HepG2 (cell line): ENCODE results near the gene AGER. TPM values are rescaled to one million over a fixed set of nuclear protein-coding genes. Genes with fewer than 3 reads are reported as not detected.

ENCODE experiments used
- DR1 ChIP-seq: sonication (generic); formaldehyde crosslinking; IDR thresholded peaks from 2 replicates; pipeline ENCODE4 v1.8.0; 2021; ENCODE audit warnings: mild to moderate bottlenecking, missing genetic modification reagents, inconsistent platforms
- ETV5 ChIP-seq: IDR thresholded peaks from 2 replicates; pipeline ENCODE4 v1.6.1; 2018; ENCODE audit warnings: missing biosample characterization, missing genetic modification reagents, inconsistent platforms, borderline replicate concordance
- MBD4 ChIP-seq: IDR thresholded peaks from 2 replicates; pipeline ENCODE4 v1.6.1; 2012; ENCODE audit warnings: low read length, inconsistent platforms, borderline replicate concordance
- ONECUT2 ChIP-seq: sonication (generic); formaldehyde crosslinking; IDR thresholded peaks from 2 replicates; pipeline ENCODE4 v1.4.0; 2020; ENCODE audit warnings: missing genetic modification reagents
- RAD21 ChIP-seq: fragments of 450-650 bp; formaldehyde crosslinking; IDR thresholded peaks from 2 replicates; pipeline ENCODE4 v1.5.0; 2020; ENCODE audit warnings: mild to moderate bottlenecking
- SAFB2 ChIP-seq: sonication (generic); formaldehyde crosslinking; IDR thresholded peaks from 2 replicates; pipeline ENCODE4 v1.5.1; 2020; ENCODE audit warnings: missing genetic modification reagents, low read depth, mild to moderate bottlenecking, borderline replicate concordance
- ZNF180 ChIP-seq: sonication (generic); formaldehyde crosslinking; IDR thresholded peaks from 2 replicates; pipeline ENCODE4 v1.4.0; 2020; ENCODE audit warnings: low read depth, missing genetic modification reagents, borderline replicate concordance
- ZNF20 ChIP-seq: sonication (generic); formaldehyde crosslinking; IDR thresholded peaks from 2 replicates; pipeline ENCODE4 v1.4.0; 2020; ENCODE audit warnings: mild to moderate bottlenecking, moderate library complexity, missing genetic modification reagents
- ZNF432 ChIP-seq: sonication (generic); formaldehyde crosslinking; IDR thresholded peaks from 2 replicates; pipeline ENCODE4 v1.5.0; 2020; ENCODE audit warnings: missing genetic modification reagents, mild to moderate bottlenecking, borderline replicate concordance
- polyA plus RNA-seq, 8 experiments: library from polyadenylated mRNA; depleted of rRNA in 3 of 8; stranded (reverse) in 7 of 8; unstranded in 1 of 8; fragments of >200 nt; fragmentation: Illumina TruSeq in 4 of 8; extraction: Trizol in 4 of 8; gene quantifications; 2 replicates each; pipeline versions ENCODE4 v1.2.1 to v1.2.3, GENCODE V29; 2011 to 2016; ENCODE audit warnings: low read depth in 4 of 8, missing spikeins in 1 of 8, mixed read lengths in 1 of 8; ENCODE audit not compliant: insufficient read depth in 1 of 8
- total RNA-seq, 5 experiments: library from RNA; depleted of rRNA; stranded (reverse); fragments of >200 nt; fragmentation: Illumina TruSeq; extraction: Trizol; gene quantifications; 2 replicates each; pipeline ENCODE4 v1.2.3, GENCODE V29; 2016; ENCODE audit warnings: low read depth in 1 of 5
- TF ChIP-seq, protein P1 (sequence below): sonication (generic); formaldehyde crosslinking; conservative IDR thresholded peaks from 2 replicates; pipeline ENCODE4 v1.4.0; 2020; ENCODE audit warnings: missing genetic modification reagents
- TF ChIP-seq, protein P2 (sequence below): IDR thresholded peaks from 2 replicates; pipeline ENCODE4 v1.6.1; 2016; ENCODE audit warnings: low read depth, missing genetic modification reagents, missing compliant biosample characterization
- TF ChIP-seq, protein P3 (sequence below): sonication (generic); formaldehyde crosslinking; IDR thresholded peaks from 2 replicates; pipeline ENCODE4 v1.5.1; 2020; ENCODE audit warnings: mild to moderate bottlenecking, missing genetic modification reagents, borderline replicate concordance
- TF ChIP-seq, protein P4 (sequence below): sonication (generic); formaldehyde crosslinking; IDR thresholded peaks from 2 replicates; pipeline ENCODE4 v1.4.0; 2020; ENCODE audit warnings: missing genetic modification reagents
- TF ChIP-seq, protein P5 (sequence below): sonication (generic); formaldehyde crosslinking; IDR thresholded peaks from 2 replicates; pipeline ENCODE4 v1.4.0; 2020; ENCODE audit warnings: missing genetic modification reagents

AGER gene
- total and polyA plus RNA-seq, 2 of the 13 experiments (the other 11 are each of a cell fraction or from before 2014, with no cell fraction given): 1.9 to 5.1 TPM

DNA sequence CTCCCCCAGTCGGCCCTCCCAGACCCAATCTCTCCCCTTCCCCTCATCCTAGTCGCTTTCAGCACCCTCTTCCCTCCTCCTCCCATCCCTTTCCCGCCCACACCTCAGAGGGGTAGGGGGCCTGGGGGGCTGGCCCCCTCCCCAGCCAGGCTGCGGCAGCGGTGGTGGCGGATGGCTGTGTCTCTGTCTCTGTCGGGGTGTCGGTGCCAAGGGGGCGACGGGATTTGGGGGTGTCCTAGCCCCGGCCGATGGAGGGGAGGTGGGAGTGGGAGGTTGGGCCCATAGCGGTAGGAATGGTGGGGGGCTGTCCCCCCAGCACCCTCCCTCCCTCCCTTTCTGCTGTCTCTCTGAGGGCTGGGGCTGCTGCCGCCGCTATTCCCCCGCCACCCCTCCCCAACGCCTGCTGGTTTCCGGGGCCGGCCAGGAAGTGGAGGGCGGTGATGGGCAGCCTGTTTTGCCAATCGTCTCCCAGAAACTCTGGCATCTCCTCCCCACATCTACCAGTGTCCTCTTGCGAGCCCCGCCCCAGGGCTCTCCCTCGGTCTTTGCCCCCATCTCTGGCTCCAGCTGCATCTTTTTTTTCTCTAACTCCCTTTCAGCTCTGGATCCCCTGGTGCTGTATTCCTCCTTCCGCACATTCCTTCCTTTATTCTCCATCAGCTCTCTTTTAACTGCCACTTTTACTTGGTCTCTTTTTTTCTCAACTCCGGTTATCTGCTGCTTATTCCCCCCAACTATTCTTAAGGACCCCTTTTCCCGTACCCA, 8.2 kb downstream of the AGER start, which contains the start of gene AGPAT1 (continued):
- TF ChIP-seq, protein P1, sequence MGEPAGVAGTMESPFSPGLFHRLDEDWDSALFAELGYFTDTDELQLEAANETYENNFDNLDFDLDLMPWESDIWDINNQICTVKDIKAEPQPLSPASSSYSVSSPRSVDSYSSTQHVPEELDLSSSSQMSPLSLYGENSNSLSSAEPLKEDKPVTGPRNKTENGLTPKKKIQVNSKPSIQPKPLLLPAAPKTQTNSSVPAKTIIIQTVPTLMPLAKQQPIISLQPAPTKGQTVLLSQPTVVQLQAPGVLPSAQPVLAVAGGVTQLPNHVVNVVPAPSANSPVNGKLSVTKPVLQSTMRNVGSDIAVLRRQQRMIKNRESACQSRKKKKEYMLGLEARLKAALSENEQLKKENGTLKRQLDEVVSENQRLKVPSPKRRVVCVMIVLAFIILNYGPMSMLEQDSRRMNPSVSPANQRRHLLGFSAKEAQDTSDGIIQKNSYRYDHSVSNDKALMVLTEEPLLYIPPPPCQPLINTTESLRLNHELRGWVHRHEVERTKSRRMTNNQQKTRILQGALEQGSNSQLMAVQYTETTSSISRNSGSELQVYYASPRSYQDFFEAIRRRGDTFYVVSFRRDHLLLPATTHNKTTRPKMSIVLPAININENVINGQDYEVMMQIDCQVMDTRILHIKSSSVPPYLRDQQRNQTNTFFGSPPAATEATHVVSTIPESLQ: peak; percentile 39; the same call in 1 of the 2 replicates
- TF ChIP-seq, protein P2, sequence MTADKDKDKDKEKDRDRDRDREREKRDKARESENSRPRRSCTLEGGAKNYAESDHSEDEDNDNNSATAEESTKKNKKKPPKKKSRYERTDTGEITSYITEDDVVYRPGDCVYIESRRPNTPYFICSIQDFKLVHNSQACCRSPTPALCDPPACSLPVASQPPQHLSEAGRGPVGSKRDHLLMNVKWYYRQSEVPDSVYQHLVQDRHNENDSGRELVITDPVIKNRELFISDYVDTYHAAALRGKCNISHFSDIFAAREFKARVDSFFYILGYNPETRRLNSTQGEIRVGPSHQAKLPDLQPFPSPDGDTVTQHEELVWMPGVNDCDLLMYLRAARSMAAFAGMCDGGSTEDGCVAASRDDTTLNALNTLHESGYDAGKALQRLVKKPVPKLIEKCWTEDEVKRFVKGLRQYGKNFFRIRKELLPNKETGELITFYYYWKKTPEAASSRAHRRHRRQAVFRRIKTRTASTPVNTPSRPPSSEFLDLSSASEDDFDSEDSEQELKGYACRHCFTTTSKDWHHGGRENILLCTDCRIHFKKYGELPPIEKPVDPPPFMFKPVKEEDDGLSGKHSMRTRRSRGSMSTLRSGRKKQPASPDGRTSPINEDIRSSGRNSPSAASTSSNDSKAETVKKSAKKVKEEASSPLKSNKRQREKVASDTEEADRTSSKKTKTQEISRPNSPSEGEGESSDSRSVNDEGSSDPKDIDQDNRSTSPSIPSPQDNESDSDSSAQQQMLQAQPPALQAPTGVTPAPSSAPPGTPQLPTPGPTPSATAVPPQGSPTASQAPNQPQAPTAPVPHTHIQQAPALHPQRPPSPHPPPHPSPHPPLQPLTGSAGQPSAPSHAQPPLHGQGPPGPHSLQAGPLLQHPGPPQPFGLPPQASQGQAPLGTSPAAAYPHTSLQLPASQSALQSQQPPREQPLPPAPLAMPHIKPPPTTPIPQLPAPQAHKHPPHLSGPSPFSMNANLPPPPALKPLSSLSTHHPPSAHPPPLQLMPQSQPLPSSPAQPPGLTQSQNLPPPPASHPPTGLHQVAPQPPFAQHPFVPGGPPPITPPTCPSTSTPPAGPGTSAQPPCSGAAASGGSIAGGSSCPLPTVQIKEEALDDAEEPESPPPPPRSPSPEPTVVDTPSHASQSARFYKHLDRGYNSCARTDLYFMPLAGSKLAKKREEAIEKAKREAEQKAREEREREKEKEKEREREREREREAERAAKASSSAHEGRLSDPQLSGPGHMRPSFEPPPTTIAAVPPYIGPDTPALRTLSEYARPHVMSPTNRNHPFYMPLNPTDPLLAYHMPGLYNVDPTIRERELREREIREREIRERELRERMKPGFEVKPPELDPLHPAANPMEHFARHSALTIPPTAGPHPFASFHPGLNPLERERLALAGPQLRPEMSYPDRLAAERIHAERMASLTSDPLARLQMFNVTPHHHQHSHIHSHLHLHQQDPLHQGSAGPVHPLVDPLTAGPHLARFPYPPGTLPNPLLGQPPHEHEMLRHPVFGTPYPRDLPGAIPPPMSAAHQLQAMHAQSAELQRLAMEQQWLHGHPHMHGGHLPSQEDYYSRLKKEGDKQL (CRISPR knock-in tag): no peak
- TF ChIP-seq DR1 (CRISPR knock-in tag) (peak; percentile 33; the same call in 1 of the 2 replicates), ETV5 (peak; percentile 70; the same call in 1 of the 2 replicates), ZNF20 (CRISPR knock-in tag) (no peak), ZNF432 (CRISPR knock-in tag) (no peak), RAD21 (CRISPR knock-in tag) (no peak; the same call in 1 of the 2 replicates), ZNF180 (CRISPR knock-in tag) (no peak), MBD4 (no peak), SAFB2 (CRISPR knock-in tag) (peak; percentile 56; the same call in 1 of the 2 replicates), ONECUT2 (CRISPR knock-in tag) (no peak)
- TF ChIP-seq, protein P3, sequence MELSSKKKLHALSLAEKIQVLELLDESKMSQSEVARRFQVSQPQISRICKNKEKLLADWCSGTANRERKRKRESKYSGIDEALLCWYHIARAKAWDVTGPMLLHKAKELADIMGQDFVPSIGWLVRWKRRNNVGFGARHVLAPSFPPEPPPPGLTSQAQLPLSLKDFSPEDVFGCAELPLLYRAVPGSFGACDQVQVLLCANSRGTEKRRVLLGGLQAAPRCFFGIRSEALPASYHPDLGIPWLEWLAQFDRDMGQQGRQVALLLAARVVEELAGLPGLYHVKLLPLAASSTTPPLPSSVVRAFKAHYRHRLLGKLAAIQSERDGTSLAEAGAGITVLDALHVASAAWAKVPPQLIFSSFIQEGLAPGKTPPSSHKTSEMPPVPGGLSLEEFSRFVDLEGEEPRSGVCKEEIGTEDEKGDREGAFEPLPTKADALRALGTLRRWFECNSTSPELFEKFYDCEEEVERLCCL (CRISPR knock-in tag): no peak
- TF ChIP-seq, protein P4, sequence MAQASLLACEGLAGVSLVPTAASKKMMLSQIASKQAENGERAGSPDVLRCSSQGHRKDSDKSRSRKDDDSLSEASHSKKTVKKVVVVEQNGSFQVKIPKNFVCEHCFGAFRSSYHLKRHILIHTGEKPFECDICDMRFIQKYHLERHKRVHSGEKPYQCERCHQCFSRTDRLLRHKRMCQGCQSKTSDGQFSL (CRISPR knock-in tag): no peak
- TF ChIP-seq, protein P5, sequence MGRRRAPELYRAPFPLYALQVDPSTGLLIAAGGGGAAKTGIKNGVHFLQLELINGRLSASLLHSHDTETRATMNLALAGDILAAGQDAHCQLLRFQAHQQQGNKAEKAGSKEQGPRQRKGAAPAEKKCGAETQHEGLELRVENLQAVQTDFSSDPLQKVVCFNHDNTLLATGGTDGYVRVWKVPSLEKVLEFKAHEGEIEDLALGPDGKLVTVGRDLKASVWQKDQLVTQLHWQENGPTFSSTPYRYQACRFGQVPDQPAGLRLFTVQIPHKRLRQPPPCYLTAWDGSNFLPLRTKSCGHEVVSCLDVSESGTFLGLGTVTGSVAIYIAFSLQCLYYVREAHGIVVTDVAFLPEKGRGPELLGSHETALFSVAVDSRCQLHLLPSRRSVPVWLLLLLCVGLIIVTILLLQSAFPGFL (CRISPR knock-in tag): no peak
